KG1 (cell line): Measurements from ENCODE around the gene TMEM239.
"Not testable (repeated sequence)": the region's sequence is repeated elsewhere in the genome, so short reads cannot be mapped to it uniquely, and the experiment has no call there.

Source experiments
- DNase-seq: peaks from one replicate; lab custom pipeline; 2025; lab: John Stamatoyannopoulos, UW

Gene TMEM239

DNA sequence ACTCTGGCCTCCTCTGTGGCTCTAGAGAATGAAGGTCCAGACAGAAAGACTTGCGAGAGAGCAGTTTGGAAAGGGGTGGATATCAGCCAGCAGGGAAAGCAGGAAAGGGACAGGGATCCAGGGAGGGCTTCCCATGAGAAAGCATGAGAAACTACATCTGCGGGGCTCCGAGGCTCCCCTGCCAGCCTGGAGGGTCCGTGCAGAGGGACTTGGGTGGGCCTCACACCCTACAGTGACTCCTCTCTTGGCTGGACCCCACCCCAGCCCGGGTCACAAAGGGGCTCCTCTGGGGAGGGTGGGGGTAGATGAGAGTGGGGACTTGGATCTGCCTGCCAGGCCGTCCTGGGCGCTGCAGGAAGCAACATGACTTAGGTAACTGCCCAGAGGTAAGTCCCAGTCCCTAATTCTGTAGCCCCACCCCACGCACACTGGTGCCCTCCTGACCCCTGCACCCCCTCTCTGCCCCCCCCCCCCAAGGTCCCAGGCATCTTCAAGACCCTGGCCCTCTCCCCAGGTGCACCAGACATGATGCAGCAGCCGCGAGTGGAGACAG, at the start of gene TMEM239:
TSS of gene TMEM239 (plus strand) at position 335 of the 553 bp plus-strand sequence. CDS start at position 526, 191 bp downstream.
- no peak for DNase-seq

DNA sequence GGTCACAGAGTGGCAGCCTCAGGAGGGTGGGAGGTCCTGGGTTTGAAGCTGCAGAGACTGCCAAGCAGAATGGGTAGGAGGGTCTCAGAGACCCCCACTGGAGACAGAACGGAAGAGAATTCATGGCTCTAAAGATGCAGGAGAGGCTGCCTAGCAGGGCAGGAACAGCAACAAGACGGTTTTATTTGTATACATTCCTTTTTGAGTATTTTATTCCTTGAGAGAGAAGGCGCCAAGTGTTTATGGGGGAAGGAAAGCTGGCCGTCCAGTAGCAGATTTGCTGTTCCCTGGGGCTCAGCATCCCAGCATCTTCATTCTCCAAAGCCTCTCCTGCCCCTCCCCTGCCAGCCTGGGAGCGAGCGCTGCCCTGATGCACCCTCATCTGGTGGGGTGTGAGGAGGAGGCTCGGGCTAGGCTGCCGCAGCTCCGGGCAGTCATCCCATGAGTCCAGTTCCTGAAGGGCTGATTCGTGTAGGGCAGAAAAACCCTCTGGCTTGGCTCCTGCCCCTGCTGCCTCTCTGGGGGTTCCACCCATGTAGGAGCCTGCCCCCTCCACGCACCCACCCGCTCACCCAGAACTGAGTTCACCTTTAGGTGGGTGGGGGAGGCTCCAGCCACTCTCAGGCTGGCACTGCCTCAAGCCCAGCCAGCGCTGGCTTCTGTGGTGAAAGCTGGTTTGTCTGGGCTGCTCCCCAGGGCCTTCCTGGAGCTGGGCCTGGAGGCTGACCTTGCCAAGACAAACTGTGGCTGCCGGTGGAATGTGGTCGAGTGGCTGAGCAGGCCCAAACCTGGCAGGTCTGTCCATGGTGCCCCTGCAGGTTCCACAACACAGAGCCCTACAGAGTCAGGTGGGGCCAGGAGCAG, 48.2 kb upstream of the TMEM239 start:
- no peak for DNase-seq

DNA sequence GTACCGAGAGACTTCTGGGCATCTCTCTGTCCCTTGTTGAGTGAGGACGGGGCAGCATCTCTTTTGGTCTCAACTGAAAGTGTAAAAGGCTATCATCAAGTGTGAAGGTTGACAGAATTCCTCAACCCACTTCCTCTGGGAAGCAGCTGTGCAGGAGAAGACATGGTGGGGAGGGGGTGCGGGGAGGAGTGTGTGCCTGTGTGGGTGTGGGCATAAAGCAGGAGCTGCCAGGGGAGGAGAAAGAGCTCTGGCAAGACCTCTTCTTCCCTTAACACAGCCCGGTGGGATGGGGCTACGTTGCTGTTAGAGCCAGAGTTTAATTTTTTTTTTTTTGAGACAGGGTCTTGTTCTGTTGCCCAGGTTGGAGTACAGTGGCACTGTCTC, 47.5 kb upstream of the TMEM239 start:
- no peak for DNase-seq

DNA sequence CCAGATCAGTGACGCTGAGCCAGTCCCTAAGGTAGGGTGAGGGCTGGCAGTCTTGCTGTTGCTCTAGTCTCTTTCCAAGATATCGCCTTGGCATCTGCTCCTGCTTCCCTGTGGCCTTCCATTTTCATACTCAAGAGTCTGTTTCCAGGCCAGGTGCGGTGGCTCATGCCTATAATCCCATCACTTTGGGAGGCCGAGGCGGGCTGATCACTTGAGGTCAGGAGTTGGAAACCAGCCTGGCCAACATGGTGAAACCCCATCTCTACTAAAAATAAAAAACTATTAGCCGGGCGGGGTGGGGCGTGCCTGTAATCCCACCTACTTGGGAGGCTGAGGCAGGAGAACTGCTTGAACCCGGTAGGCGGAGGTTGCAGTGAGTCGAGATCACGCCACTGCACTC, 46.1 kb upstream of the TMEM239 start:
- DNase-seq, result not testable (repeated sequence)

DNA sequence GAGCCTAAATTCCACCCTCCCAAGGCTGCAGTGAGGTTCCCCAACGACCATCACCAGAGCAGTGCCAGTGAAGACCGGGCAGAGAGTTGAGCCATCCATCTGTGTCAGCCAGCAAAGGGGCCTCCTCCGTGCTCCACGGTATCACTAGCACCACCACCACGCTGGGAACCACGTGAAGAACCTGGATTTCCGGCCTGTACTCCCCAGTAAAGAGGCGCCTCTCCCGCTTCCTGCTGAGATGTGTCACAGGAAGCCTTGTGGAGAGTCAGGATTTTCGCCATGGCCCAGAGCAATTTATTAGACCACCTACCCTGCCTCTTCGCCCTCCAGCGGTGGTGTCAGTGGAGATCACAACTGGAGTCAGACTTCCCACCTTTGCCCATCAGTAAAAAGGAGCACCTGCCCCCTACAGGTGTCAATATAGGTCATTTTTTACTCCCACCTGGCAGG, 44.5 kb upstream of the TMEM239 start:
- DNase-seq, result no peak

DNA sequence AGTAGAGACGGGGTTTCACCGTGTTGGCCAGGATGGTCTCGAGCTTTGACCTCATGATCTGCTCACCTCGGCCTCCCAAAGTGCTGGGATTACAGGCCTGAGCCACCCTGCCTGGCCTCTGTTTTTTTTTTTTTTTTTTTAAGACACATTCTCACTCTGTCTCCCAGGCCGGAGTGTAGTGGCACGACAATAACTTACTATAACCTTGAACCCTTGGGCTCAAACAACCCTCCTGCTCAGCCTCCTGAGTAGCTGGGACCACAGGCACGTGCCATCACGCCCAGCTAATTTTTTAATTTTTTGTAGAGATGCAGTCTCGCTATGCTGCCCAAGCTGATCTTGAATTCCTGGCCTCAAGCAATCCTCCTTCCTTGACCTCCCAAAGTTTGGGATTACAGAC, 42.4 kb upstream of the TMEM239 start:
- no peak for DNase-seq

DNA sequence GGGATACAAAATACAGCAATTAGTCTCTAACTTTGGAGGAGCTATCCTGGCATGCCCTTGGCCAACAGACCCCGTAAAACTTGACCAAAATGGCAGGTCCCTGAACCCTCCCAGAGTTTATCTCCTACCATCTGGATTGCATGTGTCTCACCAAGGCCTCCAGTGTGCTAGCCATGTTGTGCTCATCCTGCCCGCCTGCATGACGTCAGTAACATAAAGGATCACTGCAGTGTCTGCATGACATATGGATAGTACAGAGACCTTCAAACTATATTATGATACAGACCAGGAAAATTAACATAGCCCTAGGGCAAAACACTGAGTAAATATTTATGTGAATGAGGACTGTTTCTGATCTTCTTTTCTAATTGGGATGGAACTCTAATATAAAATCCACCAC, 41.0 kb upstream of the TMEM239 start:
- no peak for DNase-seq

DNA sequence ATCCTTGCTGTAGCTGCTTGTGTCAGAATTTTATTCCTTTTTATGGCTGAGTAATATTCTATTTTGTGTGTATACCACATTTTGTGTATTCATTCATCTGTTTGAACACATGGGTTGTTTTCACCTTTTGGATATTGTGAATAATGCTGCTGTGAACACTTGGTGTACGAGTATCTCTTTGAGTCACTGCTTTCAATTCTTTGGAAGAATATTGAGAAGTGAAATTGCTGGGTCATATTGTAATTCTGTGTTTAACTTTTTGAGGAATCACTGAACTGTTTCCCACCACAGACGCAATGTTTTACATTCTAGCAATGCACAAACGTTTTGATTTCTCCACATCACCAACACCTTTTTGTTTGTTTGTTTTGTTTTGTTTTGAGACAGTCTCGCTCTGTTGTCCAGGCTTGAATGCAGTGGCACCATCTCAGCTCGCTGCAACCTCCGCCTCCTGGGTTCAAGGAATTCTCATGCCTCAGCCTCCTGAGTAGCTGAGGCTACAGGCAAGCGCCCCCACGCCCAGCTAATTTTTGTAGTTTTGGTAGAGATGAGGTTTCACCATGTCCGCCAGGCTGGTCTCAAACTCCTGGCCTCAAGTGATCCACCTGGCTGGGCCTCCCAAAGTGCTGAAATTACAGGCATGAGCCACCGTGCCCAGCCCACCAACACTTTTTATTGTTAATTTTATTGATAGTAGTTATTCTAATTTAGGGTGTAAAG, 37.4 kb upstream of the TMEM239 start:
- DNase-seq, result no peak

DNA sequence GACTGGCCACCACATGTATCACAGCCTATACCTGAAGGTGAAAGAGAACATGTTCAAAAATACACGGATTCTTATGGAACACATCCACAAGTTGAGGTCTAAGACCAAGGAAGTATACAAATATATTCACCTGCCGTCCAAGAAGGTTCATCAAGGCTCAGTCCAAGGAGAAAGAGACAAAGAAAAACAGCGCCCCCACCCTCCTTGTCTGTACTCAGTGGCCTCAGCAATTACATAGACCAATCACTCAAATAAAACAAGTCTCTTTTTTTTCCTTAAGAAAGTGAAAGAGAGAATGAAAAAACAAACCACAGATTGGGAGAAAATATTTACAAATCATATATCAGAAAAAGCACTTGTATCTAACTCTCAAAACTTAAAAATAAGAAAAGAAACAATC, 35.2 kb upstream of the TMEM239 start:
- DNase-seq, result no peak

DNA sequence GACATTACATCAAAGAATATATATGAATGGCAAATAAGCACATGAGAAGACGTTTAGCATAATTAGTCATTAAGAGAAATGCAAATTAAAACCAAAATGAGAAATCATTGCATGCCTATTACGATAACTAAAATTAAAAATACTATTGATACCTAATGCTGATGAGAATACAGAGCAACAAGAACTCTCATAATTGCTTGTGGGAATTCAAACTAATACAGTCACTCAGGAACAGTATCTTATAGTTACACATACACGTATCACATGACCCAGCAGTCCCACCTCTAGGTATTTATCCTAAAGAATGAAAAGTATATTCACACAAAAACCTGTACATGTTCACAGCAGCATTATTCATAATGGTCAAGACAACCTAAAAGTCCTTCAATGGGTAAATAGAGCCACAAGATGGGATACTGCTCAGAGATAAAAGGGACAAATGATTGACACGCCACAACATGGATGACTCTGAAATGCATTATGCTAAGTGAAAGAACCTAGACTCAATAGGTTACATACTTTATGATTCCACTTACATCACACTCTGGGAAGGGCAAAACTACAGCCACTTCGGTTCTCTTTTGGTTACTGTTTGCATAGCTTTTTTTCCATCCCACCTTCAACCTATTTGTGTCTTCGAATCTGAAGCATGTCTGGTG, 32.1 kb upstream of the TMEM239 start:
- no peak for DNase-seq

DNA sequence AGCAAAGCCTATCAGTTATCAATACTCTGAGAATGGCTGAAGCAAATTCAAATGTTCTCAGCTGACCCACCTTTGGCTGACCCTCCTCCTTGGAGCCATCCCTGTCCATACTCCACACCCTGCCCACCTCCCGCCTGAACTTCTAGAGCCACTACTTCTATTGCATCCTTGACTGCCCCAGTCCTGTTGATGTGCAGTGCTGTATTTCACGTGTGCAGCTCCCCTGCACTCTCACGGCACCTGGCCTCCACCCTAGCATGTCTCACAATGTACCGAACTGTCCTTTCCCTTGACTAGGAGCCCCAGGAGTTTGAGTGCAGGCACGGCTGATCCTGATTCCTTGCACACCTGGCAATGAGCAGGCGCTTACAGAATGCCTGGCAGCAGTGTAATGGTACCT, 22.7 kb upstream of the TMEM239 start:
- no peak for DNase-seq

DNA sequence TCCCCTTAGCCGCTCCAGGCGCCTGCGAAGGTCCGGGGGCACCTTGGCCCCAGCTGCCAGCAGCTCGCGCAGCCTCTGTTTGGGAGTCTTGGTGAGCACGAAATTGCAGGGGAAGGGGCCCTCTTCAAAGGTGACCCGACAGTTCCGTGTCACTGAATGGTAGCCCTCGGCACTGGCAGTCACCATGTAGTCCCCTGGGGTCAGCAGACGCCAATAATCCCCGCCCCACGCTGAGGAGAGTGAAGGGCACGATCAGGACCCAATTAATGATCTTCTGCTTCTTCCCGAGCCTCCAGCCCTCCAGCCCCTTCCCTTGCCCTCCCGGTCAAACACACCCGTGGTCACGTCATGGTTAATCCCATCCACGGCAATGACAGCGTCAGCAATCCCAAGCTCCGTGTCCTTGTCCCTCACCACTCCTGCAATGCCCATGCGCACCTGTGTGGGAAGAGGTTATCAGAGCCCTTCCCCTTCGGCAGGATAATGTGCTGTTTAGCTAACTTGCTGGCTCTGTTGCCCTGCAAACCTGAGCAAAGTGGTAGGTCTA, 21.9 kb upstream of the TMEM239 start:
- DNase-seq, result no peak

DNA sequence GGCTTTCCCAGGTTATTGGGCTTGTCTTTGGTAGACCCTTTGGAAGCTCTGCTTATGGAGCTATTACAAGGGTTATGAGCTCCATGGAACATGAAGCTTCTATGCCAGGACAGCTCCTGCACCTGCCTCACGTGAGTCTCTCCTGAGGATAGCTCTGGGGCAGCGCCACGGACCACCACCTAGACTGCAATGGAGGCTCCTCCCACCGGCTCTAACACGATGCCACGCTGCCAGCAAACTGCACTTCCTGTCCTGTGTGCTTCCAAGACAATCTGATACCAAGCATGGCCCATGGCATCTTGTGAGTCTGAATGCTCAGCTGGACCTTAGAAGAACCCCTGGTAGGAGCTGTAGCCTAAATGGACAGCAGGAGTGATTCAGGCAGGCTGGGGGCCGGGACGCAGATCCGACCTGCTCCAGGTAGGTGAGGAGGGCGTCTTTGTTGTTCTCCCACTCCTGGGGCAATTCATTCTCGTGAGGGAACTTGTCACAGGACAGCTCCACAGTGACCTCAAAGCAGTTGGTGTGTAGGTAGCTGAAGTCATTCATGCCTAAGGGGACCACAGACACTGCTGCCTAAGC, 21.2 kb upstream of the TMEM239 start:
- DNase-seq, result no peak

DNA sequence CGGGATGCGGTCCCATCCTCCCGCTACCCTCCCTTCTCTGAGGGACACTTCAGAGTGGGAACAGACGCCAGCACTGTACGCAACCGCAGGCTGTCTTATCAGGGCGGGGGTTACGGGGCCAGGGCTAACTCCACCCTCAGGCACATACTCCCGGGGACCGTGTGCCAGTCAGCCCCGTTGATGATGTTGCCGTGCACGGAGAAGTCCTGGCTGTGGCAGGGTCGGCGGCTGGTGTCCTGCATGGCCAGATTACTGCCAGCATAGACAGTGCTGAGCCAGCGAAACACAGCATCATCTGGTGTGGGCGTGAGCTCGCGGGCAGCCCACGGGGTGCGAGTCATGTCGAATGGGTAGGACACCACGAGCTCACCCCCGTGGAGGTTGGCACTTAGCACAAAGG, 20.7 kb upstream of the TMEM239 start:
- no peak for DNase-seq

DNA sequence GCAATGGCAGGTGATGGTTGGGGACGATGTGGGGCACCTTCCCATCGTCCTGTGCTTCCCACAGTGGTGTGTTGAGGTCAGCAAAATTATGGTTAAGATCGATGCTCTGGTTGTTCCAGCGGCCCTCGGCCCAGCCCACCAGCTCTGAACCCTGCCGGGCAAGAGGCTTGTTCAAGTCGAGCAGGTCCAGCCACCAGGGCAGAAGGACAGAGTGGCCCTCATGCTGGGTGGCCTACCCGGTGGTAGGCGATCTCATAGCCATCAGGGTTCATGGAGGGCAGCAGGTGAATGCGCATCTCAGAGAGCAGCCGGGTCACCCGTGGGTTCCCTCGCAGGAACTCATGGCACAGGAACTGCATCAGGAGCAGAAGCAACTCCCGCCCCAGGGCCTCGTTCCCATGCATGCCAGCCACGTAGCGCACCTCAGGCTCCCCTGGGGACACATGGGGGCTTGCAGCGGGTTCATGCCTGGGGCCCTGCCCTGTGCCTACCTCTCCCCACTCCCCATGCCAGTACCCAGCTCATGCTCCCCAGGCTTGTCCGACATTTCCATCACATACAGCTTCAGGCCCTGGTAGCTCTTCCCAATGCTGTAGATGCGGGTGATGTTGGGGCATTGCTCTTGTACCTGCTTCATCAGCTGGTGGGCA, 20.0 kb upstream of the TMEM239 start:
- DNase-seq, result no peak

DNA sequence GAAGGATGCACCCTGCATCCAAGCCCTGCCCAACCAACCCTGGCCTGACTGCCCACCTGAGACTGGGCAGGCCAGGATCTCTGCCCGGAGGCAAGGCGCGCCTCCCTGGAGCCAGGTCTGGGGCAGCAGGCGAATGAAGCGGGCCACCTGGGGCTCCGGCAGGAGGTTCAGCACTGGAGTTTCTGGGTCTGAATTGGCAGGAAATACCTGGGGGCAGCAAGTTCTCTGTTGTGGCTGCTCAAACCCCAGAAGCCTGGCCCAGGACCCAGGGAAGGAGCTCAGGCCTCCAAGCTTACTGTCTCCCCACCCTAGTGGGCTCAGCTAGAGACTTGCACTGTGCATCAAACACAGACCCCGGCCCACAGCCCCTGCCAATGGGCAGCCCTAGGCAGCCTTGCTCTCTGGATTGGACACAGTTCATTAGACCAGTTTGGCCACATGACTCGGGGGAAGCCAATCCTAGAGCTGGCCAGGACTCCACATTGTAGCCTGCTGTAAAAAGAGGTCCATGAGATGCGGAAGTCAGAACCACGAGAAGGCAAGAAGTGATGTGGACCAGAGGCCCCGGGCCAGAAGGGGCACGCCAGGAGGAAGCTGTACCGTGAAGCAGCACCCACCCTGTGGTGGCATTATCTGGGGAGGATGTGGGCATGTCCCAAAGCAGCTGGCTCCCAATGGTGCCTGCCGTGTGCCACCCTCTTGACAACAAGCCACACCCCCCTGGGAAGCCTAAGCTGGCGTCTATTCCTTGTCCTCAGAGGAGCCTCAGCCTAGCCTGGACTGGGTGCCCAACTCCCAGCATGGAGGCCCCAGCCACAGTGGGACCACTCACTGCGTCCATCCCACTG, 18.8 kb upstream of the TMEM239 start:
- no peak for DNase-seq

DNA sequence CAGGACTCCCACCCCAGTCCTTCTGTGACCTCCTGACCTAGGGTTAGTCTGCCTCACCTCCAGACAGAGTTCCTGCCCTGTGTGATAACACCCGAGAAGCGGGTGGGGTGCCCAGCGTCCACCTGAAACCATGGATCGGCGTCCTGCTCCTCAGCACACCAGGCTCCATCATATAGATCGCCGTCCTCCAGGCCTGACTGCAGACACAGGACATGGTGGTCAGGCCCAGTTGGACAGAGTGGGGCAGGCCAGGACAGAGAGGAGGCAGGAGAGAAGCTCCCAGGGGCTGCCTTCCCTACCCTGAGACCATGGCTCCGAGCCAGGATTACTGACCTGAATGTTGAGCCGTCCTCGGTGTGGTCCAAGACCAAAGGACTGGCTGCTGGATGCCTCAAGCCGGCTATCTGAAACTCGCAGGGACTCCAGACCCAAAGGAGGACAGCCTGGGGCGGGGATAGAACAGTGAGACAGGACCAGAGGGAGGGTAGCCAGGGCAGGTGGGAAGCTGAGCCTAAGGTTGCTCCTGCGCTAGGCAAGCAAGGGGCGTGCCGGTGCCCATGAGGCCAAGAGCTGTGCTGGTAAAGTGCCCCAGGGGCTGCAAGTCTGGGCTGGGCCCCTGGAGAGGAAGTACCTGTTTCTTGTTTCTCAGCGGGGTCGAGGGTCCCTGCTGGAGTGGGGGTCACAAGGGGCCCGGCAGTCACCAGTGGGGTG, 17.9 kb upstream of the TMEM239 start:
- DNase-seq, result no peak

DNA sequence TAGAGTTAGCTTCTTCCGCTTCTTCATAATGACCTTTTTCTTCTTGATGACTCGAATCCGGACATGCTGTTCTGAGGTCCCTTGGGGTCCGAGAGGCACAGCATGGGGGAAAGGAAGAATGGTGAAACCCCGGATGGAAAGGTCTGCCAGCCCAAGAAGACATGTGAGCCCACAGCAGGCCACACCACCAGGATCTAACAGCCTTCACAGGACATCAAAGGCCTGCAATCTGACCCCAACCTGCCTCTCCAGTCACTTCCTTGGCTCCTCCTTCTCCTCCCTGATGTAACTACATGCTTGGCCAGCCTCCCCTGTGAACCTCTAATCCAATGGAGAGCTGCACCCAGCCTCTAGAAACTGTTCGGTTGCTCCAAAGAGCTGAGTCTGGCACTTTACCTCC, 17.4 kb upstream of the TMEM239 start:
- DNase-seq, result no peak

DNA sequence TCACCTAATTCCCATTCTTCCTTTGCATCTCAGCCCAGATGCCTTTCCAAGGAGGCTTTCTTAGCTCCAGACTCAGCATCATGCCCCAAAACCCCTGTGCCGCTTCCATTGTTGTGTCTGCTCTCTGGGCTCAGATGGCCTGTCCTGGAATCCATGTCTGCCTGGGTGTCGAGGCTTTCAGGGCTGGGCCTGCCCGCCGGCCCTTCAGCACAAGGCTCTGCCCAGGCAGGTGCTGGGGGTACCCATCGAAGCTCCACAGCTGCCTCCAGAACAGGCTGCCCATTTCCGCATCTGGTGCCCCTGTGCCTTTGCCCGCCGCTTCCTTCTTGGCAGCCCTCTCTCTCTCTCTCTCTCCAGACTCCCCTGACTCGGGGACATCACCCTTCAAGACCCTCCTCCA, 16.9 kb upstream of the TMEM239 start:
- DNase-seq, result no peak
